Stimulated activated CD4-positive, alpha-beta T cell treated with anti-CD3 and anti-CD28 coated beads, Interleukin-4, amount 100 ng/mL, for 4 hours (primary cell): ENCODE results near the gene CCDC120.

Experiments
- DNase-seq, 2 experiments: peaks; one replicate each; pipeline ENCODE4 v3.0.0-alpha.2; 2020

Gene CCDC120

GRCh38 chrX:49102190-49102589 is 43.4 kb downstream of the CCDC120 start:
- DNase-seq = no peak

- DNase-seq = no peak
Measured at GRCh38 chrX:49103637-49104036, 44.8 kb downstream of the CCDC120 start.

- DNase-seq = no peak
Measured at GRCh38 chrX:49106296-49106695, 47.5 kb downstream of the CCDC120 start.

GRCh38 chrX:49106930-49107329 is 48.1 kb downstream of the CCDC120 start:
- no peak for DNase-seq

GRCh38 chrX:49108641-49109040 is 49.8 kb downstream of the CCDC120 start:
- DNase-seq = no peak

GRCh38 chrX:49110417-49110816 is 51.6 kb downstream of the CCDC120 start:
- DNase-seq = no peak

GRCh38 chrX:49111791-49112190 is 53.0 kb downstream of the CCDC120 start:
- no peak for DNase-seq

GRCh38 chrX:49116076-49116475 is 57.3 kb downstream of the CCDC120 start:
- no peak for DNase-seq

GRCh38 chrX:49116716-49117115 is 57.9 kb downstream of the CCDC120 start:
- DNase-seq = no peak

GRCh38 chrX:49117581-49117980 is 58.8 kb downstream of the CCDC120 start:
- no peak for DNase-seq
